OCI-LY3 (cell line): ENCODE results near the gene DGKB.

Experiments used
- EZH2phosphoT487 ChIP-seq: fragments of 200-600 bp; shearing (Covaris generic); IDR thresholded peaks from 2 replicates; pipeline ENCODE4 v1.6.1; 2018; ENCODE audit warnings: antibody characterized with exemption, mixed run types, low read depth
- TF ChIP-seq, protein P1 (sequence below): fragments of 200-600, 300-600 bp; sonication (generic); IDR thresholded peaks from 2 replicates; pipeline ENCODE4 v1.5.1; 2014; ENCODE audit warnings: antibody characterized with exemption, low read length, low read depth

DNA sequence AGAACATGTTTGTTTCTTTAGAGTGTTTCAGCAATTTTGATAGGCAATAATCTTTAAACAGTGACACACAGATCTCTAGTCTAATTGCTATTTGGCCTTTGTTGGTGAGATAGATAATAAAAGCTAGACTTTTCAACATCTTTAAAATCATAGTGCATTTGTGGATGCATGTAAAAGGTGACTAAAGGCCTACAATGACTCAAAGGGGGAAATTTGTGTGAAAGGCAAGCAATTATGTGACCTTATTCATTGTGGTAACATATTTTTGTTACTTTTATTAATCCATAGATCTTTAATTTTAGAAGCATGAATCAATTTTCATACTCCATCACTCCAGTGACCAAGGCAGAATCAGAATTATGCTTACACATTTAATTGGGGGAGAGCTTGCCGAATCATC is 299.7 kb downstream of the DGKB start:
- no peak for TF ChIP-seq EZH2phosphoT487
- TF ChIP-seq, protein P1, sequence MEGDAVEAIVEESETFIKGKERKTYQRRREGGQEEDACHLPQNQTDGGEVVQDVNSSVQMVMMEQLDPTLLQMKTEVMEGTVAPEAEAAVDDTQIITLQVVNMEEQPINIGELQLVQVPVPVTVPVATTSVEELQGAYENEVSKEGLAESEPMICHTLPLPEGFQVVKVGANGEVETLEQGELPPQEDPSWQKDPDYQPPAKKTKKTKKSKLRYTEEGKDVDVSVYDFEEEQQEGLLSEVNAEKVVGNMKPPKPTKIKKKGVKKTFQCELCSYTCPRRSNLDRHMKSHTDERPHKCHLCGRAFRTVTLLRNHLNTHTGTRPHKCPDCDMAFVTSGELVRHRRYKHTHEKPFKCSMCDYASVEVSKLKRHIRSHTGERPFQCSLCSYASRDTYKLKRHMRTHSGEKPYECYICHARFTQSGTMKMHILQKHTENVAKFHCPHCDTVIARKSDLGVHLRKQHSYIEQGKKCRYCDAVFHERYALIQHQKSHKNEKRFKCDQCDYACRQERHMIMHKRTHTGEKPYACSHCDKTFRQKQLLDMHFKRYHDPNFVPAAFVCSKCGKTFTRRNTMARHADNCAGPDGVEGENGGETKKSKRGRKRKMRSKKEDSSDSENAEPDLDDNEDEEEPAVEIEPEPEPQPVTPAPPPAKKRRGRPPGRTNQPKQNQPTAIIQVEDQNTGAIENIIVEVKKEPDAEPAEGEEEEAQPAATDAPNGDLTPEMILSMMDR: no peak
